Measurements from ENCODE around the gene FREM1. TPM values are rescaled to one million over a fixed set of nuclear protein-coding genes. Genes with fewer than 3 reads are reported as not detected.

FREM1 gene
- total RNA-seq, 1 donor from 2014 or later = 2.7 TPM

DNA sequence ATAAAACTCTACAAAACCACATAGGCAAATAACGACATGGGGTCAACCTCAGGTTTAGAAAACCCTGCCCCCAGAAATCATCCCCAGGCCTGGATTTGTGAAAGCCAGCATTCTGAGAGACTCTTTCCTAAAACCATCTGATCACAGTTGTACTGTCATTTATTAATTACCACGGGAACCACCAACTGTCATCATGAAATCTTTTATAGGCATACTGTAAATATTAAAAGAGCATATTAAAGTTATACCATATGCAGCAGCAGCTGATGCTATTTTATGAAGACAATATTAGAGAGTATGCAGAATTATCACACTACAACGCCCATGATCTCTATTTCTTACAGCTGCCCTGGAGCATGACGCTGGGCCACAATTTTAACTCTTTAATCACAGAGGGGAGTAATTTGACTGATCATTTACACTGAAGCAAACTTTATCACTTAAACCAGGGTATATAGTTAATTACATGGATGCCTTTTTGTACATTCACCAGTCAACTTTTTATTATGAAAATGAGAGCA, 208.0 kb downstream of the FREM1 start:
- TF ChIP-seq POLR2AphosphoS5 (IDR thresholded peaks at IDR 0.05; ENCODE audit: insufficient read depth in 1 of 2, low read depth in 1 of 2) (no peak), CTCF (IDR thresholded peaks at IDR 0.05) (no peak), POLR2A (IDR thresholded peaks at IDR 0.05) (no peak)
- H3K4me1 ChIP-seq = no peaks in the 10 kb centered on the region
- intact Hi-C loops (cut with DNase I) = no loop called here

DNA sequence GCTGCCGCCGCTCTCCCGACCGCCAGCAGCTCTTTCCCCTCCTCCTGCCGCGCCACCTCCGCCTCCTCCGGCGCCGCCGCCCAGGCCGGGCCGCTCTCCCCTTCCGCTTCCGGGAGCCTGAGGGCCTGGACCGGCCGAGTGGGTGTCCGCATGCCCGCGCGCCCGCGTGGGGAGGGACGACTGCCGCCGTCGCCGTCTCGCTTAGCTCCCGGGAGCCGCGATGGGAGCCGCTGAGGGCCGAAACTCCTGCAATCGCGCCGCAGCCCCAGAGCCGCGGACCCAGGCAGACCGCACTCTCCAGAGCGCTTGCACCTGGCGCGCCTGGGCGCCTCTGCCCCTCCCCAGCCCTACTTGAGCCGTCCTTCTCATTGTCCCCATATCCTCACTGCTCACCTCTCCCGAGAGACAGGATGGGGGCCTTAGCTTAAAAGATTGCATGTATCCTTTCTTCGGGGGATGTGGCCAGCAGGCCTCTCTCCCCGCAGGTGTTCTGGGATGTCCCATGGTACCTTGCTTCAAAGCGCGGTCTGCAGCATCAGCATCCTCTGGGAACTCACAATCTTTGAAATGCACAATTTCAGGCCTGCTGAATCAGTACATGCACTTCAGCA, 216.9 kb downstream of the FREM1 start, which contains the start of gene ZDHHC21:
Gene ZDHHC21 (minus strand): TSS at position 182 of the 611 bp plus-strand sequence. CDS start 19,092 bp downstream, outside the sequence.
- Histone ChIP-seq H3K36me3 (peaks cover 0 to 7% of the 10 kb centered on the region in 2 donors), H3K9me3 (no peaks in the 10 kb centered on the region), H3K4me1 (peaks cover 33% of the 10 kb centered on the region), H3K27ac (peak within 1 kb of the TSS; percentile 37), H3K27me3 (no peaks in the 10 kb centered on the region), H3K4me3 (peak within 1 kb of the TSS; percentile 72 to 93)
- no peak for TF ChIP-seq POLR2A (IDR thresholded peaks at IDR 0.05)
- no peak for TF ChIP-seq CTCF (IDR thresholded peaks at IDR 0.05)
- TF ChIP-seq POLR2AphosphoS5 (IDR thresholded peaks at IDR 0.05; ENCODE audit: insufficient read depth in 1 of 2, low read depth in 1 of 2) = no peak
- DNase-seq (ENCODE audit: extremely low spot score in 2 of 2) = peak in 1 of 2 donors; percentile 81
- intact Hi-C loops (cut with DNase I) = no loop called here

More for the DNA sequence above, 208.0 kb downstream of the FREM1 start:
- no peak overlapping the region for H3K4me3 ChIP-seq
- H3K9me3 ChIP-seq = no peaks in the 10 kb centered on the region
- no peak overlapping the region for H3K27ac ChIP-seq
- H3K27me3 ChIP-seq = no peaks in the 10 kb centered on the region
- no peak for DNase-seq (ENCODE audit: extremely low spot score in 2 of 2)
- H3K36me3 ChIP-seq = no peaks in the 10 kb centered on the region

DNA sequence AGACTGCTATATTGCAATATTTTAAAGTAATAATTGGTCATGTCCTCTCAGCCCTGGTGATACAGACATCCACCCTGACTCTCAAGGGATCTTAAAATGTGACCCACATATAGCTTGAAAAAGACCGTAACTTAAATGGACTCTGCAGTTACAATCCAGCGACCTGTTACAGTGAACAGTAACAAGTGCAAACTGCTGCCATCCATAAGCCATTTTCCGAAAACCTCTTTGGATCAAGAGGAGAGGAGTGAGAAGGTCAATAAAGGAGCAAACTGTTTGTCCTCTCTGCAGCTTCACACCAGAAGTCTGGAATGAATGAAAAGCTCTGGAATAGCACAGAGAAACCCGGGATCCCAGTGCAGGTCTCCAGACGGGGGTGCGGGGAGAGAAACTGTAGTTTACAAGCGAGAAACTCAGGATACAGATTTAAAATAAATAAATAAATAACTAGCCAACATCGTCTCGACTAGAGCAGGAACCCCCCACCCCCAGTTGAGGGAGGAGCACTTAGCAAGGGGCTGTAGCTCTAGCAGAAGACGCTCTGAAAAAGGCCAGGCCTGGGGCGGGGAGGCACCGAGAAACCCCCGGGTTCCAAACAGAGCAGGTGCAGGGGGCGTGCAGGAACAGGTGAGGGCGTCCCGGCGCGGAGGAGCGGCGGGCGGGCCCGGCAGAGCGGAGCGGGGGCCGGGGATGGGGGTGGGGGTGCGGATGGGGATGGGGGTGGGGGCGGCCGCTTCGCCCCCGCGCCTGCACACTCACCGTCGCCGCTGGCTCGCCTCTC, 217.6 kb downstream of the FREM1 start:
- Histone ChIP-seq H3K27ac (peak overlapping the region; percentile 37), H3K27me3 (no peaks in the 10 kb centered on the region), H3K9me3 (no peaks in the 10 kb centered on the region), H3K36me3 (peaks cover 0 to 8% of the 10 kb centered on the region in 2 donors), H3K4me1 (peaks cover 33% of the 10 kb centered on the region), H3K4me3 (peak overlapping the region; percentile 72 to 93)
- intact Hi-C loops (cut with DNase I) = no loop called here
- DNase-seq (ENCODE audit: extremely low spot score in 2 of 2) = no peak
- no peak for TF ChIP-seq POLR2A (IDR thresholded peaks at IDR 0.05)
- TF ChIP-seq CTCF (IDR thresholded peaks at IDR 0.05) = no peak
- no peak for TF ChIP-seq POLR2AphosphoS5 (IDR thresholded peaks at IDR 0.05; ENCODE audit: insufficient read depth in 1 of 2, low read depth in 1 of 2)

GRCh38 chr9:14690948-14691730, 219.1 kb downstream of the FREM1 start:
- Histone ChIP-seq H3K4me3 (no peak overlapping the region), H3K4me1 (peaks cover 33% of the 10 kb centered on the region), H3K9me3 (no peaks in the 10 kb centered on the region), H3K27ac (no peak overlapping the region), H3K27me3 (no peaks in the 10 kb centered on the region), H3K36me3 (peaks cover 0 to 8% of the 10 kb centered on the region in 2 donors)
- DNase-seq (ENCODE audit: extremely low spot score in 2 of 2) = no peak
- intact Hi-C loops (cut with DNase I) = no loop called here
- TF ChIP-seq POLR2A (IDR thresholded peaks at IDR 0.05) = no peak

DNA sequence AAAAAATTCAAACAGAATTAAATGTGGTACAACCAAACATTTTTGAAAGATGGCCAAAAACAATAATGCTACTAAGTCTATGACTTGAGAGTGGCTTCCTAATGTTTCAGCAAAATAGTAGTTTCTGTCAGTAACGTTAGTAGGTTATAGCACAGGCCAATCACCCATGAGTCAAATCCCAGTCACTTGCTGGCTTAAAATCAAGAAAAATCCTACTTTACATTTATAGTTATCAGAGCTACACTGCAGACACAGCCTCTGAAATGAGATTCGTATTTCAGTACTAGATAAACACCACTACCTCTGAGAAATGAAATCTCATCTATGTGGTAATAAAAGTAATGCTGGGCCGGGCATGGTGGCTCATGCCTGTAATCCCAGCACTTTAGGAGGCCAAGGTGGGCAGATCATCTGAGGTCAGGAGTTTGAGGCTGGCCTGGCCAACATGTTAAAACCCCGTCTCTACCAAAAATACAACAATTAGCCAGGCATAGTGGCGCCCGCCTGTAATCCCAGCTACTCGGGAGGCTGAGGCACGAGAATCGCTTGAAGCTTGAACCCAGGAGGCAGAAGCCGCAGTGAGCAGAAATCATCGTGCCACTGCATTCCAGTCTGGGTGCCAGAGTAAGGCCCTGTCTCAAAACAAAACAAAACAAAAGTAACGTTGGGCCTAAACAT, 223.0 kb downstream of the FREM1 start:
- DNase-seq (ENCODE audit: extremely low spot score in 2 of 2) = no peak
- no peak for TF ChIP-seq CTCF (IDR thresholded peaks at IDR 0.05)
- no peak for TF ChIP-seq POLR2A (IDR thresholded peaks at IDR 0.05)
- no peak for TF ChIP-seq POLR2AphosphoS5 (IDR thresholded peaks at IDR 0.05; ENCODE audit: insufficient read depth in 1 of 2, low read depth in 1 of 2)
- Histone ChIP-seq H3K27me3 (no peaks in the 10 kb centered on the region), H3K4me1 (peaks cover 19% of the 10 kb centered on the region), H3K36me3 (peaks cover 0 to 8% of the 10 kb centered on the region in 2 donors), H3K4me3 (no peak overlapping the region), H3K9me3 (no peaks in the 10 kb centered on the region), H3K27ac (no peak overlapping the region)
- intact Hi-C loops (cut with DNase I) = no loop called here
